ENCODE data around the gene SPNS3.

SPNS3 gene

DNA sequence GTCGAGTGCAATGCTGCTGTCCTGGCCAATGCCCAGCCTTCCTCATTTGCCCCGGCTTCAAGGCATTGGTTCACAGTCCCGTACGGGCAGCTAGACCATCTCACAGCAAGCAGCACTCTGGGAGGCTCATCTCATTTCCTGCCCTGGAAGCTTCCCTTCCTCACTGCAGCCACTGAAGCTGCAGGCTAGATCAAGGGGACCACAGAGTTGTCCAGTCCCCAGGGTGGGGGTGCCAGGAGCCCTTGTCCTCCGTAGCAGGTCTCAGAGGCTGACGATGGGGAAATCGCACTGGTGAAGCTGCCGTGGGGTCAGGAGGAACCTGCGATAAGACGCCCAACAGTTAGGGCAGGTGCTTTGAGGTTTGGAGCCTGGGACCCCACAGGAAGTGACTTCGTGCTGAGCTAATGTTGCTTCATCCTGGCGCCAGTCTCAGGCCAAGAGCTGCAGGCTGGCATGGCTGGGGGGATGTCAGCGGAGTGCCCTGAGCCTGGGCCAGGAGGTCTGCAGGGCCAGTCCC is at the start of gene SPNS3:
Gene SPNS3, plus strand, starts transcription at position 426 of the 517 bp plus-strand sequence. Its CDS starts 28 bp downstream, at position 454.
- in situ Hi-C loops (cut with HindIII; ENCODE audit: low sequenced_read_pairs), result no loop called here

- in situ Hi-C loops (cut with HindIII; ENCODE audit: low sequenced_read_pairs), result no loop called here
These were observed 47.3 kb upstream of the SPNS3 start for GRCh38 chr17:4386406-4386805.

GRCh38 chr17:4387137-4387536 is 46.6 kb upstream of the SPNS3 start:
- in situ Hi-C loops (cut with HindIII; ENCODE audit: low sequenced_read_pairs), result no loop called here

- in situ Hi-C loops (cut with HindIII; ENCODE audit: low sequenced_read_pairs), result no loop called here
These were observed 44.7 kb upstream of the SPNS3 start for GRCh38 chr17:4389079-4389478.

GRCh38 chr17:4393806-4394205 is 39.9 kb upstream of the SPNS3 start:
- in situ Hi-C loops (cut with HindIII; ENCODE audit: low sequenced_read_pairs), result no loop called here

DNA sequence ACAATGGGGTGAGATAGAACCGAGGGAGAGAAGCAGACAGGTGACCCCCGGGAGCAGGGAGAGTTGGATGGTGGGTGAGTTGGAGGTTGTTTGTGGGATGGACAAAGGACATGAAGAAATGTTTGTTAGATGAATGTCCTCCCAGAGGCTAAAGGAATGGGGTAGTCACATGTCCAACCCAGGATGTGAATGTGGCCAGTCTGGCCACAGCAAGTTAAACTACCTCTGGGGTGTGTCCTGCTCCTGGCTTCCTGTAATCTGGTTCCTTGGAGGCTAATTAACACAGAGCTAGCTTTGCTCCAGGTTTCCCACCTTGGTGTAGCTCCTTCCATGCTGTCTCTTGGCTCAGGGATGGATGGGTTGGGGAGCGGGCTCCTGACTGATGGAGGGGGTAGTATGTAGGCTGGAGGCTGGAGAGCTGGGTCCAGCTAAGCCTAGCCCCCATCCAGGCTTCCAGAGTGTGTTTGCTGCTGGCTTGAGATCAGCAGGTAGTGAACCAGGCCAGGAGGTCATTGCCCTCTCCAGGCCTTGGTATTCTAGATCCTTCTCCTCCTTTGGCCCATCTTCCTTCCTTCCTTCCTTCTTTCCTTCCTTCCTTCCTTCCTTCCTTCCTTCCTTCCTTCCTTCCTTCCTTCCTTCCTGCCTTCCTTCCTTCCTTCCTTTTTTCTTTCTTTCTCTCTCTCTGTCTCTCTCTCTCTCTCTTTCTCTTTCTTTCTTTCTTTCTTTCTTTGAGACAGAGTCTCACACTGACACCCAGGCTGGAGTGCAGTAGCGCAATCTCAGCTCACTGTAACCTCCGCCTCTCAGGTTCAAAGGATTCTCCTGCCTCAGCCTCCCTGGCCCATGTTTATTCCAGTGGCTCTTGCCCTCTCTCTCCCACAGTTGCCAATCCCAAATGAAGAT is 39.3 kb upstream of the SPNS3 start:
- in situ Hi-C loops (cut with HindIII; ENCODE audit: low sequenced_read_pairs), result no loop called here

DNA sequence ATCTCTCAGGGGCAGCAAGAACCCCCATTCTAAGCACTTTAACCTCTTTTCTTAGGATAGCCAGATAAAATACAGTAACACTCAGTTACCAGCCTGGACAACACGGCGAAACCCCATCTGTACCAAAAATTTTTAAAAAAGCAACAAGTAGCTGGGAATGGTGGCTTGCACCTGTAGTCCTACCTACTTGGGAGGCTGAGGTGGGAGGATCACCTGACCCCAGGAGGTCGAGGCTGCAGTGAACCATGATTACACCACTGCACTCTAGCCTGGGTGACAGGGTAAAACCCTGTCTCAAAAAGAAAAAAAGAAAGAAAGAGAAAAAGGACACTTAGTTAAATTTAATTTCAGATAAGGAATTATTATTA is 38.6 kb upstream of the SPNS3 start:
- in situ Hi-C loops (cut with HindIII; ENCODE audit: low sequenced_read_pairs), result no loop called here

- in situ Hi-C loops (cut with HindIII; ENCODE audit: low sequenced_read_pairs), result no loop called here
These were observed 35.9 kb upstream of the SPNS3 start for GRCh38 chr17:4397840-4398239.

DNA sequence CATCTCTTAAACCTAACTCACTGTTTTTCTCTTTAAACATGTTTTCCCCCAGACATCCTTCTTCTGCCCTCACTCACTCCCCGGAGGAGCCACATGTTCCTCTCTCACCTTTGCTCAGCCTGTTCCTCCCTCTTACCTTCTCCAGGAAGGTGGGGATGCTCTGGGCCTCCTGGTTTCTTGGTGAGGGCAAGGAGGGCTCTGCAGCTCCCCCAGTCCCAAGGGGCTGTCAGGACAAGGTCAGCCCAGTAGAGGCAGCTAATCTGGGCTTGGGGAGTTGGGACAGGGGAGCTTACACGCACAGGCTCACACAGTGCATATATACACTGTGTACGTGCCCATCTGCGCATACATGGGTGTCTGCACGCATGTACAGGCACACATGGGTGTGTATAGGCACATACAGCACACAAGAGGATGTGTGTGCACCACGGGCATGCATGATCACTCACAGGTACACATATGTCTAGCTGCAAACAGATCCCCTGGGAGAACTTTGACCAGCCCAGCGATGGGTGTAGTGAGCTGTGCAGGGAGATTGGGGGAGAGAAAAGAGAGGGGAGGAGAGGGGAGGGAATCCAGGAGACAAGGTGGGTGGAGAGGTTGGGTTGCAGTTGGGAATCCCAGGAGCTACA is 28.6 kb upstream of the SPNS3 start:
- in situ Hi-C loops (cut with HindIII; ENCODE audit: low sequenced_read_pairs), result no loop called here

- in situ Hi-C loops (cut with HindIII; ENCODE audit: low sequenced_read_pairs), result no loop called here
These were observed 28.0 kb upstream of the SPNS3 start for GRCh38 chr17:4405699-4406098.

DNA sequence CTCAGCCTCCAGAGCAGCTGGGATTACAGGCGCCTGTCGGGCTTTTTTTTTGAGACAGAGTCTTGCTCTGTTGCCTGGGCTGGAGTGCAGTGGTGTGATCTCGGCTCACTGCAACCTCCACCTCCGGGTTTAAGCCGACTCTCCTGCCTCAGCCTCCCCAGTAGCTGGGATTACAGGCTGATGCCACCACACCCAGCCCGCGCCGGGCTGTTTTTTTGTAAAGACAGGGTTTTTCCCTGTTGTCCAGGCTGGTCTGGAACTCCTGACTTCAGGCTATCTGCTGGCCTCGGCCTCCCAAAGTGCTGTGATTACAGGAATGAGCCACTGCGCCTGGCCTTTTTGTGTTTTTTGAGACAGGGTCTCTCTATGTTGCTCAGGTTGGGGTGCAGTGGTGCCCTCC is 27.4 kb upstream of the SPNS3 start:
- in situ Hi-C loops (cut with HindIII; ENCODE audit: low sequenced_read_pairs), result no loop called here

DNA sequence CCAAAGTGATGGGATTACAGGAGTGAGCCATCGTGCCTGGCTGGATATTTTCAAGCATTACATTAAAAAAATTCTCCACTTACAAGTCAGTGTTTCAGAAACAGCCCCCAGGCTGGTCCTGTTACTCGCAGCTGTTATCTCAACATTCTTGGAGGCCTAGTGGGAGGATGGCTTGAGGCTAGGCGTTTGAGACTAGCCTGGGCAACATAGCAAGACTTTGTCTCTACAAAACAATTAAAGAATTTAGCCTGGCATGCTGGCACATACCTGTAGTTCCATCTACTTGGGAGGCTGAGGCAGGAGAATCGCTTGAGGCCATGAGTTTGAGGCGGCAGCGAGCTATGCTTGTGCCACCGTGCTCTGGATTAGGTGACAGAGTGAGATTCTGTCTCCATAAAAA is 26.5 kb upstream of the SPNS3 start:
- in situ Hi-C loops (cut with HindIII; ENCODE audit: low sequenced_read_pairs), result no loop called here

- in situ Hi-C loops (cut with HindIII; ENCODE audit: low sequenced_read_pairs), result no loop called here
These were observed 25.9 kb upstream of the SPNS3 start for GRCh38 chr17:4407851-4408250.

GRCh38 chr17:4409659-4410058 is 24.1 kb upstream of the SPNS3 start:
- in situ Hi-C loops (cut with HindIII; ENCODE audit: low sequenced_read_pairs), result no loop called here

GRCh38 chr17:4411201-4411600 is 22.5 kb upstream of the SPNS3 start:
- in situ Hi-C loops (cut with HindIII; ENCODE audit: low sequenced_read_pairs), result no loop called here

DNA sequence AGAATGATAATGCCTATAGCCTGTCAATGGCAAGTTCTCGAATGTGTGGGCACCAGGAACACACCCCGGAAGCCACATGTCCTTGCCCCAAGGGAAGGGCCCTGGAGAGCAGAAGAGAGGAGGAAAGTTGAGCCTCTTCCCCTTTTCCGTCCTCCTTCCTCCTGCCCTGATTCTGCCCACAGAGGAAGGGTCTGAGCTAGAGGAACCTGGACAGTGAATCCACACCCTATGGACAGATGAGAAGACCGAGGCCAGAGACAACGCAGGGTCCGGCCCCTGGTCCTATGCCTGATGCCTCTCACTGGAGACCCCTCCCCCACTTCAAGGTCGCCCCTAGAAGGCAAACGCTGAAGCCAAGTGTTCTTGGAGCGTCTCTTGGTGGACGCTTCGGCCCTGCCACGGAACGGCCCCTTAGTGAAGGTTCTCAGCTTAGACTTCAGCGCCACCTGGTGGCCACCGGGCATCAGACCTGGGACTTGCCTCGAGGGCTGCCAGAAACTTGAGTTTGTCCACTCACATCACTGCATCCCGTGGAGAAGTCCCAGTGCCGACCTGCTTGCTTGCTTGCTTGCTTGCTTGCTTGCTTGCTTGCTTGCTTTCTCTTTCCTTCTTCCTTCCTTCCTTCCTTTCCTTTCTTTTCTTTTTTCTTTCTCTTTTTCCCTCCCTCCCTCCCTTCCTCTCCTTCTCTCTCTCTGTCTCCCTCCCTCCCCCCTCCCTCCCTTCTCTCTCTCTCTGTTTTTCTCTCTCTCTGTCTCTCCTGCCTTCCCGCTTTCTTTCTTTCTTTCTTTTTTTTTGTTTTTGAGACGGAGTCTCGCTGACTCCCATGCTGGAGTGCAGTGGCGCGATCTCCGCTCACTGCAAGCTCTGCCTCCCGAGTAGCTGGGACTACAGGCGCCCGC is 20.6 kb upstream of the SPNS3 start:
- in situ Hi-C loops (cut with HindIII; ENCODE audit: low sequenced_read_pairs), result no loop called here

GRCh38 chr17:4417129-4417667 is 16.5 kb upstream of the SPNS3 start:
- in situ Hi-C loops (cut with HindIII; ENCODE audit: low sequenced_read_pairs), result no loop called here

- in situ Hi-C loops (cut with HindIII; ENCODE audit: low sequenced_read_pairs), result loop anchor here (10.0 kb wide), 1 partner anchor 94 kb away; no protein-coding TSS in a partner anchor
These were observed 13.0 kb upstream of the SPNS3 start for GRCh38 chr17:4420692-4421131.

- in situ Hi-C loops (cut with HindIII; ENCODE audit: low sequenced_read_pairs), result loop anchor here (10.0 kb wide), 1 partner anchor 92 kb away; no protein-coding TSS in a partner anchor
These were observed 10.9 kb upstream of the SPNS3 start for GRCh38 chr17:4422864-4423263.

GRCh38 chr17:4425398-4425797 is 8.3 kb upstream of the SPNS3 start:
- in situ Hi-C loops (cut with HindIII; ENCODE audit: low sequenced_read_pairs), result loop anchor here (10.0 kb wide), 1 partner anchor 89 kb away; no protein-coding TSS in a partner anchor
